Measurements from ENCODE around the gene COPRS.
"Not testable (repeated sequence)": the region's sequence is repeated elsewhere in the genome, so short reads cannot be mapped to it uniquely, and the experiment has no call there.

The COPRS gene

DNA sequence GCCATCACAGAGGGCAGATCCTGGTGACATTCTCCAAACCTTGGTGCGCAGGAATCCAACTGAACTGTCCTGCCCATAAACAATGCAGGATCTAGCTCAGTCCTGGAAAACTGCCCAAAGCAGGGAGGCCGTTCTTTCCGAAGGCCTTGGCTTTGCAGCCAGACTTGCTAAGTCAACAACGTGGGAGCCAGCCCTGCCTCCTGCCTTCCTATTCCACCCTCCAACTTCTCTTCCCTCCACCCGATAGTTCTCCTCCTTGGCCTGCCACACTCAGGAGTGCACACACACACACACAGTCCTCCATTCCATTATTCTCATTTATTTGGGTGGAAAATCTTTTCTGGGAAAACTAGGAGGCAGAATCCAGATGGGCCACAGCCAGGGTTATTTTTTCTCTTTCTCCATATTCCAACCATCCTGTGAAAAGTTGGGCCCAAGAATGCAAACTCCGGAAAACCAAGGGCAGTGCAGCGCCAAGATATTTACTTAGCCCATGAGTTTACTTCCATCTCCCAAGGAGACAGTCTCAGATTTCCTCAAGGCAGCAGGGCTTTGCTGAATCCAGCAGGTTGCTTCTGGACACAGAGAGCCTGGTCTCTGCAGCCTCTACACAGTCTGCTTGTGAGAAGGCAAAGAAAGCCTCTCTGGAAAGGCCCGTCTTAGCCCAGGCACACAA is 15.8 kb downstream of the COPRS start:
- no peak for DNase-seq

DNA sequence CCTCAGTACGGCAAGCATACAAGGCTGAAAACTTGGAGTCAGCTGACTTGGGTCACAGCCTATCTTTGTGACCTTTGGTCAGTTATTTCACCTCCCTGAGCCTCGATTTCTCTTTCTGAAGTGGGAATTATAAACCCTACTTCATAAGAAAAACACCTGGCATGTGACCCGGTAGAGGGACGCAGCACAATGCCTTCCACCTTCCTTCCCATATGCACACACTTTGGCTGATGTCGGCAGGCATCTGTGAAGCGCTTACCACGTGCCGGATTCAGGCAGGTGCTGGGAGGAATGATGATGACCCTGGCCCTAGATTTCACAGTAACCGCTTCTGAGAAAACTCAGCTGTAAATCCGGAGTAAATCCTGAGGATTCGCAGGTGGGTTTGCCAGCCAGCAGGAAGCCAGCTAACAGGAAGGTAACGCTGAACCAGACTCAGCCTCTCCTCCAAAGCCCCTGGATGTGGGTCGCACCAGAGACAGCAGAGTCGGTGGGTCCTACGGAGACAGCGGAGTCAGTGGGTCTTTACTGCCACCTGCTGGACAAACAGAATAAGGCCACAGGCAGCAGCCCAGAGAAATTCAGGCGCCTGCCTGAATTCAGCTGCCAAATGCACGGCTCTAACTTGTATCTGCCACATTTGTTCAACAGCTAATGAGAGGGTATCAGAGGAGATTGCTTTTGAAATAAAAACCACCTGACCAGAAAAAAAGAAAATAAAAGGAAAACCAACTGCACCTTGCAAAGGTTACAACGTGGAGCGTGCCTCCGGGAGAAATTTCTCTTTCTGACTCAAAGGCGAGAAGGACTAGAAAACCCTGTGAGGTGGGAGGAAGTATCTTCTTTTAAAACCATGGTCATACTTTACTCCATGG is 16.6 kb downstream of the COPRS start:
- peak; percentile 58 for DNase-seq

- no peak for DNase-seq
Measured at GRCh38 chr17:31841850-31842194, 17.2 kb downstream of the COPRS start.

DNA sequence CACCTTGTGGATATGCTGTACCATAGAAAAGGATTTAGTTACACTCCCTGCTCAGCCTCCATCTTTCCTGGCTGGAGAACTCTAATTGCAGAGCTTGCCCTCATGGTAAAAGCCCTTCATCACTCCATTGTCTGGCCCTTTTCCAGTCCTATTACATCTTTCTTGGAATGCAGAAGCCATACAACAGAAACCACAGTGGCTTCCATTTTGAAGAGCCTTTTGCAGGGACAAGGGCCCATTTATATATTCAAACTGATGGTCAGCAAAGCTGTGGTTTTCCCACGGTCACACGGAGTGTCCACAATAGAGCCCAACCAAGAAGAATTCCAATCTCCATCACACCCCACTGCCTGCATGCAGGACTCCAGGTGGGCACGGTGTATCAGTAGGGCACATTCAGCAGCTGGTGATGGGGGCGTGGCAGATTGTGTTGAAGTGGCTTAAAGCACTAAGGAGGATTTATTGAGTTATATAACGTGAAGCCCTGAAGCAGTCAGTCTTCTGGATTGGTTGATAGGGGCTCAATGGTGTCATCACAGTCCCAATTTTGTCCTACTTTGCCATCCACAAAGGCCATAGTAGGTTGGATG is 20.3 kb downstream of the COPRS start:
- no peak for DNase-seq

DNA sequence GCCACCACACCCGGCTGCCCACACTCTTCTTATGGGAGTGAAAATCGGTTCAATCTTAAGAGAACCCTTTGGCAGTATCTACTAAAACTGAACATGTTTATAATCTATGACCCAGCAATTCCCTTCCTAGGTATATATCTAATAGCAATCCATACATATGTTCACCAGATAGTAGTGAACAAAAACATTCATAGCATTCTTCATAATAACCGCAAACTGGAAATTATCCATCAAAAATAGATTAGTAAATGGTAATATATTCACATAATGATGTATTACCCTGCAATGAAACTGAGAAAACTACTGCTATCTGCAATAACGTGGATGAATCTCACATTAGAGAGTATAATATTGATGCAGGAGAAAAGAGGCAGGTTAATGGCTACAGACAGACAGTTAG is 23.1 kb downstream of the COPRS start:
- no peak for DNase-seq

DNA sequence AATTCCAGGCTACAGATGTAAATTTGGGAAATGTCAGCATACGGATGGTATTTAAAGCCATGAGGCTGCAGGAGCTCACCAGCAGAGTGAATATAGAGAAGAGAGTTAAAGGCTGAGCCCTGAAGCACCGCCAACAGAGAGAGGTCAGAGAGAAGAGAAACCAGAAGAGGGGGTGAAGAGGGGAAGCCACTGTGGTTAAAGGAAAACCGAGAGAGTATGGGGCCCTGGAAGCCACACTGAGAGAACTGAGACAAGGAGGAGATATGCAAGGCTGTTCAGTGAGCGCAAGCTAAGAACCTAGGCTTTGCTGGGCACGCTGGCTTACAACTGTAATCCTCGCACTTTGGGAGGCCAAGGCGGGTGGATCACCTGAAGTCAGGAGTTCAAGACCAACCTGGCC is 24.6 kb downstream of the COPRS start:
- peak; percentile 36 for DNase-seq

- DNase-seq: no peak
Measured at GRCh38 chr17:31832746-31833145, 26.3 kb downstream of the COPRS start.

GRCh38 chr17:31830971-31831858 is 27.8 kb downstream of the COPRS start:
- no peak for DNase-seq

- no peak for DNase-seq
Measured at GRCh38 chr17:31829649-31830048, 29.4 kb downstream of the COPRS start.

DNA sequence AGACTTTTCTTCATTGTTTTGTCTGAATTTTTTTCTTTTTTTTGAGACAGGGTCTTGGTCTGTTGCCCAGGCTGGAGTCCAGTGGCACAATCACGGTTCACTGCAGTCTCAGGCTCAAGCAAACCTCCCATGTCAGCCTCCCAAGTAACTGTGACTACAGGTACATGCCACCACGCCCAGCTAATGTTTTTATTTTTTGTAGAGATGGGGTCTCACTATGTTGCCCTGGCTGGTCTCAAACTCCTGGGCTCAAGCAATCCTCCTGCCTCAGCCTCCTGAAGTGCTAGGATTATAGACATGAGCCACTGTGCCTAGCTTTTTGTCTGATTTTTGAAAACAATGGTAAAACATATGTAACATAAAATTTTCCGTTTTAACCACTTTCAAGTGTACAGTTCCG is 30.1 kb downstream of the COPRS start:
- DNase-seq: not testable (repeated sequence)

- DNase-seq: no peak
Measured at GRCh38 chr17:31825961-31826691, 32.9 kb downstream of the COPRS start.

- no peak for DNase-seq
Measured at GRCh38 chr17:31824766-31825360, 34.2 kb downstream of the COPRS start.

DNA sequence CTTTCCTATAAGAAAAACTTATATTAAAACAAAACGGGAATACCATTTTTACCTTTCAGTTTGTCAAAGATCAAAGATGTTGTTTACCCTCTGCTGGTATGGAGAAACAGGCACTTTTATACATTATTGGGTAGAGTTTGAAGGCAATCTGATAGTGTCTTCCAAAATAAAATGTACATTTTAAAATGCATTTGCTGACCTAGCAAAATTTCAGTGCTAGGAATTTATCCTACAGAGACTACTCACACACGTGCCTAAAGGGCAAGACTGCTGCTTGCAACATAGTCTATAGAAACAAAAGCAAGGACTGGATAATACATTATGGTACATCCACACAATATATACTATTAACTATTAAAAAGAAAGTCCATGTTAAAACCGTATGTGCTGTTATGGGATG is 36.0 kb downstream of the COPRS start:
- no peak for DNase-seq

- DNase-seq: no peak
Measured at GRCh38 chr17:31820691-31821435, 38.2 kb downstream of the COPRS start.

- DNase-seq: no peak
Measured at GRCh38 chr17:31819578-31819977, 39.5 kb downstream of the COPRS start.

DNA sequence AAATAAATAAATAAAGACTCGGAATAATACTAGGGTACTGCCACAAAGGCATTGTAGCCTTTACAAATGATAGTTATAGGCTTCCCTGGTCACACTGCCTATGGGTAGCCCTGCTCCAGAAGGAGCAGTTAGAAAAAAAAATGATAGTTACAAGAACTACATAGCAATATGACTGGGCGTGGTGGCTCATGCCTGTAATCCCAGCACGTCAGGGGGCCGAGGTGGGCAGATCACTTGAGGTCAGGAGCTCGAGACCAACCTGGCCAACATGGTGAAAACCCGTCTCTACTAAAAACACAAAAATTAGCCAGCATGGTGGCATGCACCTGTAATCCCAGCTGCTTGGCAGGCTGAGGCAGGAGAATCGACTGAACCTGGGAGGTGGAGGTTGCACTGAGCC is 40.2 kb downstream of the COPRS start:
- DNase-seq: not testable (repeated sequence)

GRCh38 chr17:31815212-31815730 is 43.8 kb downstream of the COPRS start:
- no peak for DNase-seq

- no peak for DNase-seq
Measured at GRCh38 chr17:31811101-31811500, 47.9 kb downstream of the COPRS start.

GRCh38 chr17:31809876-31810275 is 49.2 kb downstream of the COPRS start:
- not testable (repeated sequence) for DNase-seq

DNA sequence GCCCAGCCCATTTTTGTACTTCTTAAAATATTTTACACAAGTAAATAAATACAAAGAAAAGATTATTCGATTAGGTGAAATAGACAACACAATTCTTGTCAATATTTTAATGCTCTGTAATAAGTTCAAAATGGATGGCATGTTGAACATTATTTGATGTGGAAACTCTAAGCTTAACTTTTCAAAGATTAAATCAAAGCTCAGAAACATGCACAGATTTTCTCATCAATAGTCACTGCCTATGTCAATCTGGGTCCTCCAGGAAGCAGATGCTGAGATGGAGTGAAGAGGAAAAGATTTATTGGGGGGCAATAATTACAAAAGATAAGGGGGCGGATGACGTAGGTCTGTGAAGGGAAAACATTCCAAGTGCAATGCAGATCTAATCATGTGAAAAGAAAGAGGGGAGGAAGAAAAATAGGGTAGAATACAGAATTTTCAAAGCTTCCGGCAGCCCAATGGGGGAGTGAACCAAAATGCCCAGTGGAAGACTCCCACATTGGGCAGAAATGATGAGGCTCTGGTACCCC is 50.5 kb downstream of the COPRS start:
- no peak for DNase-seq

DNA sequence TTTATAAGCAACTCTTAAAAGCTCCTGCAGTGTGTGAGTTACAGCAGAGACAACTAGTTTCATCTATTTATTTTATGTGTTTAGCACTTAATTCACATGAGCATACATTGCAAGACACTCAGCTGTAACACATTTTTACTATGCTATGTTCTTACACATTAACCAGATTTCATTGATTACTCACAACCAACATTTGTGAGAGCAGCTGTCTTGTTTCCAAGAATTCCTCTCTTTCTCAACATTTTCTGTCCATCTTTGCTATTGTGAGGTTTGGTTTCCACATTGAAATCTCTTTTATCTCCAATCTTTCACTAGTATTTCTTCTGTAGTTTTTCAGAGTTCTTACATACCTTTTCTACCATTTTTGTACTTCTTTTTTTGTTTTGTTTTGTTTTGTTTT is 51.2 kb downstream of the COPRS start:
- no peak for DNase-seq
